Parathyroid adenoma (tissue), 2 donors: ENCODE measurements around the gene LAG3.

Experiments used
- H2AFZ ChIP-seq: fragments of 300-600 bp; sonication (generic); one replicate; pipeline ENCODE4 v1.7.0; 2017; ENCODE audit warnings: antibody characterized with exemption, mild to moderate bottlenecking
- H3K27ac ChIP-seq: fragments of 300-600 bp; sonication (generic); one replicate; pipeline ENCODE4 v1.7.0; 2017
- H3K27me3 ChIP-seq: fragments of 300-600 bp; sonication (generic); one replicate; pipeline ENCODE4 v1.7.0; 2017; ENCODE audit warnings: low read length; ENCODE audit not compliant: control insufficient read depth, insufficient read depth
- H3K36me3 ChIP-seq: fragments of 300-600 bp; sonication (generic); one replicate; pipeline ENCODE4 v1.7.0; 2017; ENCODE audit warnings: low read length; ENCODE audit not compliant: control insufficient read depth, insufficient read depth
- H3K4me1 ChIP-seq: fragments of 300-600 bp; sonication (generic); one replicate; pipeline ENCODE4 v1.7.0; 2017; ENCODE audit warnings: control low read depth
- H3K4me2 ChIP-seq: fragments of 300-600 bp; sonication (generic); one replicate; pipeline ENCODE4 v1.7.0; 2017; ENCODE audit warnings: low read length
- H3K4me3 ChIP-seq: fragments of 300-600 bp; sonication (generic); one replicate; pipeline ENCODE4 v1.7.0; 2017; ENCODE audit warnings: low read depth, low read length
- H3K79me2 ChIP-seq: fragments of 300-600 bp; sonication (generic); one replicate; pipeline ENCODE4 v1.7.0; 2017; ENCODE audit warnings: control low read depth
- H3K9ac ChIP-seq: fragments of 300-600 bp; sonication (generic); one replicate; pipeline ENCODE4 v1.7.0; 2017; ENCODE audit warnings: mild to moderate bottlenecking
- H3K9me3 ChIP-seq: fragments of 300-600 bp; sonication (generic); one replicate; pipeline ENCODE4 v1.7.0; 2017; ENCODE audit warnings: low read length; ENCODE audit not compliant: control insufficient read depth
- TF ChIP-seq, protein P1 (sequence below): fragments of 300-600 bp; sonication (generic); IDR thresholded peaks from one replicate; pipeline ENCODE4 v1.7.0; 2017; ENCODE audit warnings: antibody characterized with exemption, mild to moderate bottlenecking
- donor health status: primary hyperparathyroidism.

The LAG3 gene

GRCh38 chr12:6807170-6807569 is 34.9 kb downstream of the LAG3 start:
- H3K36me3 ChIP-seq: no peaks in the 10 kb centered on the region
- H3K27ac ChIP-seq: no peak overlapping the region
- no peak overlapping the region for H2AFZ ChIP-seq

DNA sequence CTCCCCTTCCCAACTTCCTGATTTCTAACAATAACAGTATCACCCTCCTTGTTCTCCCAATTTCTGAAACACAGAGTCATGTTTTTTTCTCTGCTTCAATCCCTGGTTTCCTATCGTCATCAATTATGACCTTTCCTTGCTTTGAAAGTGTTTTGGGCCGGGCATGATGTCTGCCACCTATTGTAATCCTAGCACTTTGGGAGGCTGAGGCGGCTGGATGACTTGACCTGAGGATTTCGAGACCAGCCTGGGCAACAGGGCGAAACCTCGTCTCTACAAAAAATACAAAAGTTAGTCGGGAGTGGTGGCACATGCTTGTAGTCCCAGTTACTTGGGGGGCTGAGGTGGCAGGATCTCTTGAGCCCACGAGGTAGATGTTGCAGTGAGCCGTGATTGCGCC is 36.7 kb downstream of the LAG3 start:
- no peak overlapping the region for H3K4me3 ChIP-seq
- H3K36me3 ChIP-seq: no peaks in the 10 kb centered on the region
- TF ChIP-seq, protein P1, sequence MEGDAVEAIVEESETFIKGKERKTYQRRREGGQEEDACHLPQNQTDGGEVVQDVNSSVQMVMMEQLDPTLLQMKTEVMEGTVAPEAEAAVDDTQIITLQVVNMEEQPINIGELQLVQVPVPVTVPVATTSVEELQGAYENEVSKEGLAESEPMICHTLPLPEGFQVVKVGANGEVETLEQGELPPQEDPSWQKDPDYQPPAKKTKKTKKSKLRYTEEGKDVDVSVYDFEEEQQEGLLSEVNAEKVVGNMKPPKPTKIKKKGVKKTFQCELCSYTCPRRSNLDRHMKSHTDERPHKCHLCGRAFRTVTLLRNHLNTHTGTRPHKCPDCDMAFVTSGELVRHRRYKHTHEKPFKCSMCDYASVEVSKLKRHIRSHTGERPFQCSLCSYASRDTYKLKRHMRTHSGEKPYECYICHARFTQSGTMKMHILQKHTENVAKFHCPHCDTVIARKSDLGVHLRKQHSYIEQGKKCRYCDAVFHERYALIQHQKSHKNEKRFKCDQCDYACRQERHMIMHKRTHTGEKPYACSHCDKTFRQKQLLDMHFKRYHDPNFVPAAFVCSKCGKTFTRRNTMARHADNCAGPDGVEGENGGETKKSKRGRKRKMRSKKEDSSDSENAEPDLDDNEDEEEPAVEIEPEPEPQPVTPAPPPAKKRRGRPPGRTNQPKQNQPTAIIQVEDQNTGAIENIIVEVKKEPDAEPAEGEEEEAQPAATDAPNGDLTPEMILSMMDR: no peak
- no peak overlapping the region for H3K27ac ChIP-seq
- no peak overlapping the region for H3K4me2 ChIP-seq
- H3K27me3 ChIP-seq: no peaks in the 10 kb centered on the region
- no peaks in the 10 kb centered on the region for H3K9me3 ChIP-seq
- no peaks in the 10 kb centered on the region for H3K4me1 ChIP-seq
- no peak overlapping the region for H3K9ac ChIP-seq
- no peaks in the 10 kb centered on the region for H3K79me2 ChIP-seq
- H2AFZ ChIP-seq: no peak overlapping the region

More at GRCh38 chr12:6807170-6807569, 34.9 kb downstream of the LAG3 start:
- Histone ChIP-seq H3K4me3 (no peak overlapping the region), H3K79me2 (no peaks in the 10 kb centered on the region), H3K4me1 (no peaks in the 10 kb centered on the region), H3K27me3 (no peaks in the 10 kb centered on the region), H3K9ac (no peak overlapping the region), H3K4me2 (no peak overlapping the region), H3K9me3 (no peaks in the 10 kb centered on the region)
- TF ChIP-seq, protein P1: no peak

GRCh38 chr12:6810758-6811157 is 38.4 kb downstream of the LAG3 start:
- TF ChIP-seq, protein P1: no peak
- no peaks in the 10 kb centered on the region for H3K27me3 ChIP-seq
- no peak overlapping the region for H3K9ac ChIP-seq
- no peaks in the 10 kb centered on the region for H3K36me3 ChIP-seq
- no peaks in the 10 kb centered on the region for H3K9me3 ChIP-seq
- no peak overlapping the region for H3K4me2 ChIP-seq
- H3K4me1 ChIP-seq: no peaks in the 10 kb centered on the region
- H2AFZ ChIP-seq: no peak overlapping the region
- no peaks in the 10 kb centered on the region for H3K79me2 ChIP-seq
- no peak overlapping the region for H3K27ac ChIP-seq
- H3K4me3 ChIP-seq: no peak overlapping the region

GRCh38 chr12:6813363-6813762 is 41.0 kb downstream of the LAG3 start:
- no peaks in the 10 kb centered on the region for H3K9me3 ChIP-seq
- H3K36me3 ChIP-seq: no peaks in the 10 kb centered on the region
- H3K27ac ChIP-seq: no peak overlapping the region
- H3K4me2 ChIP-seq: no peak overlapping the region
- no peaks in the 10 kb centered on the region for H3K27me3 ChIP-seq
- no peak overlapping the region for H3K9ac ChIP-seq
- TF ChIP-seq, protein P1: no peak
- no peaks in the 10 kb centered on the region for H3K79me2 ChIP-seq
- H3K4me3 ChIP-seq: no peak overlapping the region
- H2AFZ ChIP-seq: no peak overlapping the region
- no peaks in the 10 kb centered on the region for H3K4me1 ChIP-seq

- H3K4me1 ChIP-seq: no peaks in the 10 kb centered on the region
- H3K27ac ChIP-seq: no peak overlapping the region
- TF ChIP-seq, protein P1: no peak
- no peak overlapping the region for H3K4me2 ChIP-seq
- no peak overlapping the region for H2AFZ ChIP-seq
- H3K27me3 ChIP-seq: no peaks in the 10 kb centered on the region
- no peaks in the 10 kb centered on the region for H3K9me3 ChIP-seq
- no peaks in the 10 kb centered on the region for H3K79me2 ChIP-seq
- H3K4me3 ChIP-seq: no peak overlapping the region
- H3K36me3 ChIP-seq: no peaks in the 10 kb centered on the region
- H3K9ac ChIP-seq: no peak overlapping the region
These were observed 44.3 kb downstream of the LAG3 start for GRCh38 chr12:6816598-6816997.
